HG03280 (cell line): ENCODE data around the gene TTC27.
"Not testable (repeated sequence)": the region's sequence is repeated elsewhere in the genome, so short reads cannot be mapped to it uniquely, and the experiment has no call there.

Experiments
- ATAC-seq: cut with Tn5 transposase; IDR thresholded peaks from one replicate; pipeline ENCODE4 v1.9.1; 2021; ENCODE audit warnings: mild to moderate bottlenecking, moderate library complexity; ENCODE audit not compliant: unreplicated experiment

TTC27 gene

DNA sequence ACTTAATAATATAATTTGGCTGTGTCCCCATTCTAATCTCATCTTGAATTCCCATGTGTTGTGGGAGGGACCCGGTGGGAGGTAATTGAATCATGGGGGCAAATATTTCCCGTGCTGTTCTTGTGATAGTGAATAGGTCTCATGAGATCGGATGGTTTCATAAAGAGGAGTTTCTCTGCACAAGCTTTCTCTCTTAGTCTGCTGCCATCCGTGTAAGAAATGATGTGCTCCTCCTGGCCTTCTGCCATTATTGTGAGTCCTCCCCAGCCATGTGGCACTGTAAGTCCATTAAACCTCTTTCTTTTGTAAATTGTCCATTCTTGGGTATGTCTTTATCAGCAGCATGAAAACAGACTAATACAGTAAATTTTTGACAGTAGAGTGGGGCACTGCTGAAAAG lies 216.4 kb downstream of the TTC27 start:
- ATAC-seq: no peak

DNA sequence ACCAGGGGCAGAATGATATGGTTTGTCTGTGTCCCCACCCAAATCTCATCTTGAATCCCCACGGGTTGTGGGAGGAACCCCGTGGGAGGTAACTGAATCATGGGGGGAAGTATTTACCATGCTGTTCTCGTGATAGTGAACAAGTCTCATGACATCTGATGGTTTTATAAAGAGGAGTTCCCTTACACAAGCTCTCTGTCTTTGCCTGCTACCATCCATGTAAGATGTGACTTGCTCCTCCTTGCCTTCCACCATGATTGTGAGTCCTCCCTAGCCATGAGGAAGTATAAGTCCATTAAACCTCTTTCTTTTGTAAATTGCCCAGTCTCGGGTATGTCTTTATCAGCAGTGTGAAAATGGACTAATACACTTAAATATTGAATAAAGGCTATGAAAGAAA lies 218.4 kb downstream of the TTC27 start:
- not testable (repeated sequence) for ATAC-seq

DNA sequence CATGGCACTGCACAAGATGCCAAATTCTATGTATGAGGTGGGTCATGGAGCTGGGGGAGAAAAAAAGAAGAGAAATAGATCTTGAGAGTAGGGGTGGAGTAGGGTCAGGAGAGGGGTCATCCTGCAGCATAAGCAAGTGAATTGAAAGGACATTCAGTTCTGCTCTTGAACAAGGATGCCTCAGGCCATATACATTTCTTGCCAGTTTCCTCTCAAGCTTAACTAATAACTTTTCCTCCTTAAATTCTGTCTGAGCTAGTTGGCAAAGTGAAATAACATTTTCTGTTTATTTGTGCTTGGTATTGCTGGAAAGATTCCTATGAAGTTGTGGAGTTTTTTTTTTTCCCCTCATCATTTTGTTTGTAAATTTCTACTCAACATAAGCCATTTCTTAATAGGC lies 219.9 kb downstream of the TTC27 start:
- ATAC-seq: no peak

DNA sequence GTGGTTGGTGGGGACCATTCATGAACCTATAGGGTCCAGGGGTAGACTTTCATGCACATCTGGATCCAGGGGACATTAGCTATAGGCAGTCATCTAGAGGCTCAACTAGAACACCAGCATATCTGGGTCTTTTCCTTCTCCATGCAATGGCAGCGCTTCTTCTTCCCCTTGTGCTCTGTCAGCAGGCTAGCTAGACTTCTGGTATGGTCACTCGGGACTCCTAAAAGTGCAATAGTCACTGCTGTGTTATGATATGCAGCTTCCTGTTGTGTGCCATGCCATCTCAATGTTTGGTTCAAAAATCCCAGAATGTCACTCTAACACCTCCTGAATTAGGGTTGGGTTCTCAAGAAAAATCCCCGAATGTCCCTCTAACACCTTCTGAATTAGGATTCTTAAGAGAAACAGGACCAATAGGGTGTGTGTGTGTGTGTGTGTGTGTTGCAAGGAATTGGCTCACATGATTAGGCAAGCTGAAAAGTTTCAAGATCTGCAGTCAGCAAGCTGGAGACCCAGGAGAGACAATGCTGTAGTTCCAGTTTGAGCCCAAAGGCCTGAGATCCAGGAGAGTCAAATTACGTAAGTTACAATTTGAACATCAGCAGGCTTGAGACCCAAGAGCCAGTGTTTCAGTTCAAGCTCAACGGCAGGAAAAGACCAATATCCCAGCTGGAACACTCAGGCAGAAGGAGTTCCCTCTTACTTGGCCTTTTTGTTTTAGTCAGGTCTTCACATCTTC lies 221.8 kb downstream of the TTC27 start:
- no peak for ATAC-seq

DNA sequence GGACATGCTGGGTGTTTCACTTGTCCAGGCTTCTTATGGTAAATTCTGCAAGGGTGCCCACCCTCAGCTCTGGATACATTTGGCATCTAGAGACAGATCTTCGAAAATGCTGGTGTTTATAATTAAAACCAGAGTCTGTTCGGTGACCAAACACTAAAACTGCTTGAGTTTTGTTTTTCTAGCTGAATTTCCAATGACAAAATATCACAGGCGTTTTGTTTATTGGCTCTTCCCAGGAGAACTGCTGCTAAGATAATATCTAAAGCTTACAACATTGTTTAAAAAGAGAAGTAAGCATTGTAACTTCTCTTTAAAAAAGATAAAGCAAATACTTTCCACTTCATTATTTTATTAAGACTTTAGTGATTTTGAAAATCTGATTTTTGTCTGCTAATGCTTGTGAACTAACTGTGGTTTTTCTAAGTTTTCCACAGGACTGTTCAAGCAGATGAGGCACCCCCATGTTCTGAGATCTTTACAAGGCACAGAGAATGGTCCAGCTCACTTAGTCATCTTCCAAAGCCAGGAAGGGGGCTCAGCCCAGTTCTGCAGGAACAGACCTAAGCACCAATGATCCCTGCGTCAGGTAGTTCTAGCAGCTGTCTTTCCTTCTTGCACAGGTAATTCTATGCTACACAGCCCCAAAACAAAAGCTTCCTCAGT lies 224.1 kb downstream of the TTC27 start:
- no peak for ATAC-seq

DNA sequence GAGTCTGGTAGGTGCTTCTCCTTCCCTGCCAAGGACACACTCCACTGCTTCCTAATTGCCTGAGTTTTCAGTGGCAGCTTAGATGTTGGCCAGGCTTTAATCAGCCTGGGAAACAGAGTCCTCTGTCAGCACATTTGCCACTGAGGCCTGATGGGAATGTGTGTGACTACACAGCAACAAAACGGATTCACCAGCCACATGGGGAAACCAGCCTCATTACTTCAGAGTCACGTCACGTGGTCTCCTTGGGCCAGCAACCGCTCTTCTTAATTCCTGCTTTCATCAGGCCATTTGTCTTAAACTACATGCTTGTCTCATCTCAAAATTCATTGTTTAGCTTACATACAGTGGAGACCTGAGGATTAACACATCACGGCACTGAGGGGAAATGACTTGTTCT lies 225.0 kb downstream of the TTC27 start:
- ATAC-seq: no peak

DNA sequence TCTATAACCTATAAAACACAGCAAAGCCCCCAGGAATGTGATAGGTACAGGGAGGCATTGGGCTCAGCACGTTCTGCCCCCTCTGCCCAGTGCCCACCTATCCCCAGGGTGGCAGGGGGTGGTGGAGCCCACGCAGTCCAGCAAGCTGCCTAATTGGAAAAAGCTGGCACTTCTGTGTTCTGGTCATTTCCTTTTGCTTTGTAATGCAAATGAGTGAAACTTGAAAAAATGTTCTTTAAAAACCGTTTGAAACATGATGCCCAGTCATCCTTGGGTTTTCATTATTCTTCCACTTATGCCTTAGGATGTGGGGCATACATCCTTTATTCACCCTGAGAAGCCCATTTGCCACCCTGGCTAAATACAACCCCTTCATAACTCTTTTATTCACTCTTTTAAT lies 229.0 kb downstream of the TTC27 start:
- no peak for ATAC-seq

DNA sequence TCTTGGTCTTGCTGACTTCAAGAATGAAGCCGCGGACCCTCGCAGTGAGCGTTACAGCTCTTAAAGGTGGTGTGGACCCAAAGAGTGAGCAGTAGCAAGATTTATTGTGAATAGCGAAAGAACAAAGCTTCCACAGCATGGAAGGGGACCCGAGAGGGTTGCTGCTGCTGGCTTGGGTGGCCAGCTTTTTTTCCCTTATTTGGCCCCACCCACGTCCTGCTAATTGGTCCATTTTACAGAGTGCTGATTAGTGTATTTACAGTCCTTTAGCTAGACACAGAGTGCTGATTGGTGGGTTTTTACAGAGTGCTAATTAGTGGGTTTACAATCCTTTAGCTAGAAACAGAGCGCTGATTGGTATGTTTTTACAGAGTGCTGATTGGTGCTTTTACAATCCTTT lies 230.9 kb downstream of the TTC27 start:
- ATAC-seq: no peak

DNA sequence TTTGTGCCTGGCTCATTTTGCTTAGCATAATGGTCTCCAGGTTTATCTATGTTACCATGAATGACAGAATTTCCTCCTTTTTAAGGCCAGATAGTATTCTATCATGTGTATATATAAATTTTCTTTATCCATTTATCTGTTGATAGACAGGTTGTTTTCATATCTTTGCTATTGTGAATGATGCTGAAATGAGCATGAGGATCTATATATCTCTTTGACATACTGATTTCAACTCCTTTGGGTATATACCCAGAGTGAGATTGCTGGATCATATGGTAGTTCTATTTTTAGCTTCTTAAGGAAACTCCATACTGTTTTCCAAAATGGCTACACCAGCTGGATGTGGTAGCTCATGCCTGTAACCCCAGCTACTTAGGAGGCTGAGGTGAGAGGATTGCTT lies 232.5 kb downstream of the TTC27 start:
- ATAC-seq: no peak

DNA sequence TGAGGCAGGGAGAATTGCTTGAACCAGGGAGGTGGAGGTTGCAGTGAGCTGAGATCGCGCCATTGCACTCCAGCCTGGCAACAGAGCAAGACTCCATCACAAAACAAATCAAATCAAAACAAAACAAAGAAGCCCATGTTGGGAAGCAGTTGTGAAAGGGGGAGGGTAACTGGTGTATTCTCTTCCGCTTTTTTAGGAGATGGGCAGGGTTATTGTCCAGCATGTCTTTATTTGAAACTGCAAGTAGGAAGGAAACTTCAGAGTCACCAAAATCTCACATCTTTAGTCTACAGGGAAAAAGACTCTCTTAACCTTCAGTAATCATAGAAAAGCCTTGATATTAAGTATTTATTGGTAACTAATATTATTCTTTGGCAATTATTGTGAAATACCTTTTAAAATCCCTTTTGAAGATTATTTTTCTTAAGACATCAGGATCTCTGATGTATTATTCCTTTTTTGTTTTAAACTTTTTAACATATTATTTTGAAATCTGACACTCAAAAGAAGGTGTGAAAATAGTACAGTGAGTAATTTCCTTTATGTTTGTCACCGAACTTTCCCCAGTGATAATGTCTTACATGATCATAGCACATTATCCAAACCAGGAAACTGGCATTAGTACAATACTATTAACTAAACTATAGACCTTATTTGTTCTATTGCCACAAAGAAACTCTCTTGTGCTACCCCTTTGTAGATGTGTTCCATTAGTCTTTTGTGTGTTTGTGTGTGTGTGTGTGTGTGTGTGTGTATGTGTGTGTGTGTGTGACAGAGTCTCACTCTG lies 234.6 kb downstream of the TTC27 start:
- no peak for ATAC-seq

DNA sequence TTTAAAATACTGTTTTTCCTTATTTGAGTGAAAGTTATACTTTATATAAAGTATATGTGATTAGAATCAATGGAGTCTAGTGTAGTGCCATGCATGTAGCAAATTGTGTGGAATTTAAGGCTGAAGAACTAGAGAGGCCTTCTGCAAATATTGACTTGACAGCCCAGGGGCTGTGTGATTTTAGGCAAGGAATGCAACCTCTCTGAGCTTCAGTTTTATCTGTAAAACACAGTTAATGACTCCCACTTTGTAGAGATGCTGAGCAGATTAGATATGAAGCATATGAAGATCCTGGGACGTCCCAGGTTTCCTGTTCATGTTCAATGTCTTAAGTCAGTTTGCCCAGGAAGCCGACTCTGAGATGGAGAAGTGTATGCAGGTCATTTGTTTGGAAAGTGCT lies 235.5 kb downstream of the TTC27 start:
- no peak for ATAC-seq

DNA sequence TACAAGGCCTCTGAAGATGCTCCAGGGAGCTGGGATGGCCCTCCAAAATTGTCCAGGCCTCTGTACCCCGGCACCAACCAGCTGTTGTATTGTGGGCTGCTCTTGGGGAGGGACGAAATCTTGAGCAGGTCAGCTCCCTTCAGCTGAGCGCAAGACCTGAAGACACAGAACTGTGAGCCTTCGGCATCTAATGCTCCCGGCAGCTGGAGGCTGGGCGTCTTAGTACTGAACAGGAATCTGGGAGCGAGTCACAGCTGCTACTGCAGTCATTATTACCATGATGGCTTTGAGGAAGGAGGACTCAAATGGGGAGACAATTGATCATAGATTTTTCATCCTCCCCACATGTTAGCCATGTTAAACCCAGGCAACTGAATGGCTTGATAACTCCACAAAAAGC lies 236.0 kb downstream of the TTC27 start:
- ATAC-seq: no peak

DNA sequence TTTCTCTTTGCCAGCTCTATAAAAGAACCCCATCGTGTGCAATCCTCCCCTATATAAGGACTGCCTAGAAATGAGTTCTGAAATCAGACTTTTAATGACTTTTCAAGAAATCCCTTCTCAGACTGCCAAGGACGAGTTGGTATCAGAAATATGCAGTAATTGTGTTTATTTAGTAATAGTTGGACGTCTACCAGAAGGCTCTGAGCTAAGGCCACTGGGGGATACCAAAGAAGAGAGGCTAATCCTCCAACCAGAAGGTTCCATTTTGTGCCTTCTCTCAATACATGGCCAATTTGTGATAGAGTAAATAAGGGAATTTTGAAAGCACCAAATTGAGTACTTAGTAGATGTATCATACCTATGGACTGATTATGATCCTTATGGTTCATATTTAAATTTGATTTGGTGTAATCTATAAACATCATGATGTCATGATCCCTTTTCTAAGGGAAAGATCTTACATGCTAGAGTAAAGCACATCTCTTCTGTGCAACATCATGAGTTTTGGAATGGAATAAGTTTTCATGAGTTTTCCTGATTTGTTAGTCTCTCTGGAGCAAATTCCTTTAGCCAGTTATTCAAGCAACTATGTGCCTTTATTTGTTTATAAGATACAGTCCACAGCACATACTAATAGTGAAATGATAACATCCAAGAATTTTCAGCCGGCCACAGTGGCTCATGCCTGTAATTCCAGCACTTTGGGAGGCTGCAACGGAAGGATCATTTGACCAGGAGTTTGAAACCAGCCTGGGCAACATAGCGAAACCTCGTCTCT lies 236.7 kb downstream of the TTC27 start:
- ATAC-seq: no peak

DNA sequence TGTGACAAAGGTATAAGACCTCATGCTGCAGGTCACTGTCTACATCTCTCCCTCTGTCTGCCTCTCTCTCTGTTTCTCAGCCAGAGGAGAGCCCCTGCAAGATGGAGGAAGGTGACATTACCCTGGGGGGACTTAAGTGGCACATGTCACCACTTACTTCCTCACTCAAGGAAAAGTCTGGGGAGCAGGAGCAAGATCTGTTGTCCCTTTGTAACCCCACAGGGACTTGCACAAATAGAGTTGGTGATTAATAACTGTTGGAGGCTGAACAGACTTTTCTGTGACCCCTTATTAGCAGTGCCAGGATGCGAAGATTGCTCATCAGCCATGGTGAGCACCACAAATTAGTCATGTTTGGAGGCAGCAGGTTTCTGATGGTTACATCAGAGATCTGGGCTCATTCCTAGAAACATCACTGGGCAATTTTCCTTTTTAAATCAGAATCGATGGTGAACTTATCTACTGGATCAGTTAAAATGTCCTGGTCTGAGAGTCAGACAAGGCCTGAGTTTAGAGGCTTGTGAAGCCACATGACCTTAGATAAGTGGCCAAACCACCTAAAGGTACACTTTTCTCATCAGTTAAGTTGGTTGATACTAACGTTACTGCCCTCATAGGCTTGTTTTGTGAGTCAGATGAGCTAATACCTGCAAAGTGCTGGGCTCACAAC lies 237.7 kb downstream of the TTC27 start:
- ATAC-seq: no peak

DNA sequence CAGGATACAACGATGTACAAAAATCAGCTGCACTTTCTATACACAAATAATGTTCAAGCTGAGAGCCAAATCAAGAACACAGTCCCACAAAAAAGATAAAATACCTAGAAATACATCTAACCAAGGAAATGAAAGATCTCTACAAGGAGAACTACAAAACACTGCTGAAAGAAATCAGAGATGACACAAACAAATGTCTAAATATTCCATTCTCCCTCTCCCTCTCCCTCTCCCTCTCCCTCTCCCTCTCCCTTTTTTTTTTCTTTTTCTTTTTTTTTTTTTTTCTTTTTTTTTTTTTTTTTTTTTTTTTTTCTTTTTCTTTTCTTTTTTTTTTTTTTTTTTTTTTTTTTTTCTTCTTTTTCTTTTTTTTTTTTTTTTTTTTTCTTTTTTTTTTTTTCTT lies 238.6 kb downstream of the TTC27 start:
- not testable (repeated sequence) for ATAC-seq
